Osteocyte (in vitro differentiated cells): ENCODE measurements around the gene ARHGAP22. TPM values are rescaled to one million over a fixed set of nuclear protein-coding genes. Genes with fewer than 3 reads are reported as not detected.

ENCODE experiments used
- DNase-seq: peaks from one replicate; pipeline ENCODE4 v3.0.0; 2021; ENCODE audit warnings: mixed read lengths; ENCODE audit not compliant: unreplicated experiment; ENCODE audit errors: extremely low spot score
- H3K27ac Mint-ChIP-seq: one replicate; pipeline ENCODE4 v1.8.0; 2021; ENCODE audit warnings: mild to moderate bottlenecking, mixed read lengths; ENCODE audit not compliant: unreplicated experiment
- H3K27me3 Mint-ChIP-seq: one replicate; pipeline ENCODE4 v1.8.0; 2021; ENCODE audit warnings: mixed read lengths; ENCODE audit not compliant: unreplicated experiment
- H3K36me3 Mint-ChIP-seq: one replicate; pipeline ENCODE4 v1.8.0; 2021; ENCODE audit warnings: mixed read lengths; ENCODE audit not compliant: unreplicated experiment
- H3K4me1 Mint-ChIP-seq: one replicate; pipeline ENCODE4 v1.8.0; 2021; ENCODE audit warnings: mixed read lengths; ENCODE audit not compliant: unreplicated experiment
- H3K4me3 Mint-ChIP-seq: one replicate; pipeline ENCODE4 v1.8.0; 2021; ENCODE audit warnings: mild to moderate bottlenecking, moderate library complexity, mixed read lengths; ENCODE audit not compliant: unreplicated experiment
- H3K9me3 Mint-ChIP-seq: one replicate; pipeline ENCODE4 v1.8.0; 2021; ENCODE audit warnings: mixed read lengths; ENCODE audit not compliant: unreplicated experiment
- CTCF ChIP-seq: fragments of 200-600 bp; sonication (generic); IDR thresholded peaks from 2 replicates; pipeline ENCODE4 v1.5.0; 2021; ENCODE audit warnings: antibody characterized with exemption, mild to moderate bottlenecking, moderate library complexity
- total RNA-seq: library from RNA; stranded (reverse); gene quantifications from 2 replicates; pipeline ENCODE4 v1.2.1, GENCODE V29; 2021

The ARHGAP22 gene
- total RNA-seq, 1 donor from 2014 or later = 0.64 TPM

- Mint-ChIP-seq H3K27ac (no peak overlapping the region), H3K4me1 (no peaks in the 10 kb centered on the region), H3K27me3 (peaks cover 18% of the 10 kb centered on the region), H3K36me3 (peaks cover 2% of the 10 kb centered on the region), H3K9me3 (peaks cover 13% of the 10 kb centered on the region), H3K4me3 (no peak overlapping the region)
- no peak for DNase-seq
- TF ChIP-seq CTCF = no peak
These were observed 35.5 kb upstream of the ARHGAP22 start for GRCh38 chr10:48640326-48640725.

GRCh38 chr10:48639632-48640031 lies 34.8 kb upstream of the ARHGAP22 start:
- Mint-ChIP-seq H3K9me3 (peaks cover 13% of the 10 kb centered on the region), H3K27ac (no peak overlapping the region), H3K4me1 (peaks cover 5% of the 10 kb centered on the region), H3K36me3 (peaks cover 2% of the 10 kb centered on the region), H3K27me3 (peaks cover 14% of the 10 kb centered on the region), H3K4me3 (no peak overlapping the region)
- no peak for TF ChIP-seq CTCF
- no peak for DNase-seq

- peaks cover 13% of the 10 kb centered on the region for H3K9me3 Mint-ChIP-seq
- H3K36me3 Mint-ChIP-seq = peaks cover 2% of the 10 kb centered on the region
- H3K27ac Mint-ChIP-seq = no peak overlapping the region
- TF ChIP-seq CTCF = no peak
- H3K4me3 Mint-ChIP-seq = no peak overlapping the region
- peaks cover 12% of the 10 kb centered on the region for H3K4me1 Mint-ChIP-seq
- peak; percentile 59 for DNase-seq
- peaks cover 8% of the 10 kb centered on the region for H3K27me3 Mint-ChIP-seq
These were observed 34.1 kb upstream of the ARHGAP22 start for GRCh38 chr10:48638739-48639527.

GRCh38 chr10:48638158-48638557 lies 33.3 kb upstream of the ARHGAP22 start:
- peaks cover 19% of the 10 kb centered on the region for H3K4me1 Mint-ChIP-seq
- no peak for TF ChIP-seq CTCF
- H3K27me3 Mint-ChIP-seq = peaks cover 8% of the 10 kb centered on the region
- H3K27ac Mint-ChIP-seq = no peak overlapping the region
- H3K9me3 Mint-ChIP-seq = peaks cover 13% of the 10 kb centered on the region
- DNase-seq = peak; percentile 56
- H3K36me3 Mint-ChIP-seq = peaks cover 2% of the 10 kb centered on the region
- no peak overlapping the region for H3K4me3 Mint-ChIP-seq

GRCh38 chr10:48636901-48637300 lies 32.0 kb upstream of the ARHGAP22 start:
- peaks cover 8% of the 10 kb centered on the region for H3K27me3 Mint-ChIP-seq
- TF ChIP-seq CTCF = no peak
- H3K9me3 Mint-ChIP-seq = peaks cover 13% of the 10 kb centered on the region
- H3K36me3 Mint-ChIP-seq = peaks cover 2% of the 10 kb centered on the region
- peaks cover 29% of the 10 kb centered on the region for H3K4me1 Mint-ChIP-seq
- no peak overlapping the region for H3K4me3 Mint-ChIP-seq
- no peak overlapping the region for H3K27ac Mint-ChIP-seq
- DNase-seq = peak; percentile 53
